ENCODE measurements around the gene ADORA2A. TPM values are rescaled to one million over a fixed set of nuclear protein-coding genes. Genes with fewer than 3 reads are reported as not detected.

Gene ADORA2A
- total RNA-seq, 1 experiment from 2014 or later: 3.6 TPM

GRCh38 chr22:24430431-24431308, 3.3 kb downstream of the ADORA2A start:
- POLR2A ChIA-PET: no interaction called here
- TF ChIP-seq CEBPB (IDR thresholded peaks at IDR 0.05; ENCODE audit: low read depth) (no peak), ATF3 (IDR thresholded peaks at IDR 0.05) (no peak), REST (IDR thresholded peaks at IDR 0.05; ENCODE audit: low read depth) (no peak), ELF1 (IDR thresholded peaks at IDR 0.05; ENCODE audit: borderline replicate concordance, low read depth) (no peak), EZH2 (IDR thresholded peaks at IDR 0.05) (no peak), MAX (IDR thresholded peaks at IDR 0.05) (no peak), CTCF (IDR thresholded peaks at IDR 0.05 in 2 of 3, conservative IDR thresholded peaks at IDR 0.05 in 1 of 3; ENCODE audit: borderline replicate concordance in 1 of 3, insufficient read depth in 1 of 3, low read depth in 2 of 3, low read length in 2 of 3) (no peak), EZH2phosphoT487 (IDR thresholded peaks at IDR 0.05; ENCODE audit: borderline replicate concordance) (no peak), FOSL1 (IDR thresholded peaks at IDR 0.05; ENCODE audit: low read depth) (no peak), ZFX (IDR thresholded peaks at IDR 0.05) (no peak), SIN3A (IDR thresholded peaks at IDR 0.05; ENCODE audit: low read depth) (no peak), SP1 (IDR thresholded peaks at IDR 0.05; ENCODE audit: low read depth) (no peak), JUND (IDR thresholded peaks at IDR 0.05) (no peak)
- ATAC-seq (no peak), DNase-seq (ENCODE audit: low read depth, low spot score) (no peak)
- Histone ChIP-seq H3K27ac (ENCODE audit: low read depth, low read length) (no peak overlapping the region), H3K9me3 (ENCODE audit: control insufficient read depth in 1 of 2, insufficient read depth in 1 of 2, low read depth in 1 of 2, low read length in 2 of 2) (no peaks in the 10 kb centered on the region), H3K4me2 (ENCODE audit: low read length) (no peak overlapping the region), H3K4me1 (ENCODE audit: control insufficient read depth in 1 of 2, insufficient read depth in 2 of 2, low read length in 2 of 2) (peaks cover 0 to 14% of the 10 kb centered on the region in 2 experiments; a peak in 2 of 4 replicates), H3K79me2 (ENCODE audit: insufficient read depth, low read length) (no peaks in the 10 kb centered on the region), H3K27me3 (ENCODE audit: insufficient read depth, low read length) (no peaks in the 10 kb centered on the region), H3K9me2 (ENCODE audit: insufficient read depth) (no peaks in the 10 kb centered on the region), H3K4me3 (replicated peaks in 1 of 2; ENCODE audit: low read depth in 1 of 2, low read length in 2 of 2) (no peak overlapping the region), H3K36me3 (ENCODE audit: control insufficient read depth in 1 of 2, insufficient read depth in 2 of 2, low read length in 2 of 2) (no peaks in the 10 kb centered on the region), H3K9ac (ENCODE audit: low read length) (no peak overlapping the region), H4K20me1 (ENCODE audit: insufficient read depth) (no peaks in the 10 kb centered on the region), H2AFZ (ENCODE audit: low read depth, low read length, poor library complexity, severe bottlenecking) (no peak overlapping the region)
- CTCF ChIA-PET: interaction anchor here (1.9 kb wide), 1 partner anchor 8 kb away, joined by 5 read pairs; no protein-coding TSS in a partner anchor
- RAD21 ChIA-PET (ENCODE audit: low non-redundant PET in 1 of 2, low total read pairs in 2 of 2, uncharacterized antibody in 2 of 2, unreplicated experiment in 2 of 2): no interaction called here
- no TSS peak for BruUV-seq (replicated peaks)
- intact Hi-C loops (cut with micrococcal nuclease): no loop called here
